IMR-90 (cell line): Measurements from ENCODE around the gene PLD5. TPM values are rescaled to one million over a fixed set of nuclear protein-coding genes. Genes with fewer than 3 reads are reported as not detected.

Experiments
- ATAC-seq: fragments of 200-7000 bp; cut with Tn5 transposase; 2 replicates; pipeline ENCODE4 v1.9.1; 2020; ENCODE audit warnings: low read depth, mild to moderate bottlenecking, moderate library complexity
- BruUV-seq: library from RNA; stranded (reverse); fragments of 400-500 nt; replicated peaks from 2 replicates; lab custom pipeline; 2021; lab: Mats Ljungman, UMichigan
- CTCF ChIA-PET: fragments of 300-600 bp; formaldehyde crosslinking; extraction: SDS; loops from one replicate; lab custom pipeline; 2021; ENCODE audit warnings: antibody characterized with exemption; lab: Yijun Ruan, JAX
- POLR2A ChIA-PET: fragments of 300-600 bp; sonication (Branson Sonifier 250); formaldehyde crosslinking; loops from one replicate; lab custom pipeline; 2022; ENCODE audit warnings: antibody characterized with exemption; ENCODE audit not compliant: unreplicated experiment; lab: Charles Lee
- DNase-seq: peaks from one replicate; pipeline ENCODE4 v3.0.0; 2013
- H2AFZ ChIP-seq: replicated peaks from 2 replicates; pipeline ENCODE3; 2013; ENCODE audit warnings: low read length, mild to moderate bottlenecking; ENCODE audit not compliant: poor library complexity
- H2AK5ac ChIP-seq: 2 replicates; pipeline ENCODE4 v1.6.1; 2013; ENCODE audit warnings: low read depth, low read length, inconsistent platforms
- H2AK9ac ChIP-seq: replicated peaks from 2 replicates; pipeline ENCODE3; 2013; ENCODE audit warnings: mild to moderate bottlenecking, low read depth, low read length, moderate library complexity; ENCODE audit not compliant: poor library complexity
- H2BK120ac ChIP-seq: 2 replicates; pipeline ENCODE4 v1.6.1; 2013; ENCODE audit warnings: low read depth, low read length, inconsistent platforms
- H2BK15ac ChIP-seq: 3 replicates; pipeline ENCODE4 v1.6.1; 2013; ENCODE audit warnings: low read depth, low read length, inconsistent platforms
- H2BK20ac ChIP-seq: 2 replicates; pipeline ENCODE4 v1.6.1; 2013; ENCODE audit warnings: low read depth, mild to moderate bottlenecking, inconsistent platforms, low read length, moderate library complexity
- H2BK5ac ChIP-seq: 2 replicates; pipeline ENCODE4 v1.6.1; 2013; ENCODE audit warnings: mild to moderate bottlenecking, low read depth, low read length, inconsistent platforms; ENCODE audit not compliant: poor library complexity, severe bottlenecking
- H3K14ac ChIP-seq: replicated peaks from 2 replicates; pipeline ENCODE4 v1.6.1; 2013; ENCODE audit warnings: low read depth, low read length, inconsistent platforms
- H3K18ac ChIP-seq: 2 replicates; pipeline ENCODE4 v1.6.1; 2013; ENCODE audit warnings: low read depth, low read length, control low read depth
- H3K23ac ChIP-seq: 2 replicates; pipeline ENCODE4 v1.6.1; 2013; ENCODE audit warnings: low read depth, low read length, inconsistent platforms
- H3K27ac ChIP-seq: 2 replicates; pipeline ENCODE4 v1.5.1; 2013; ENCODE audit warnings: mild to moderate bottlenecking, control low read depth, low read length; ENCODE audit not compliant: insufficient read depth
- H3K27me3 ChIP-seq: 2 replicates; pipeline ENCODE4 v1.6.1; 2013; ENCODE audit warnings: low read length; ENCODE audit not compliant: control insufficient read depth, insufficient read depth
- H3K36me3 ChIP-seq: 2 replicates; pipeline ENCODE4 v1.6.1; 2013; ENCODE audit warnings: low read length, mixed read lengths; ENCODE audit not compliant: control insufficient read depth, insufficient read depth
- H3K4ac ChIP-seq: 2 replicates; pipeline ENCODE4 v1.6.1; 2013; ENCODE audit warnings: low read depth, low read length, inconsistent platforms
- H3K4me1 ChIP-seq: 2 replicates; pipeline ENCODE4 v1.6.1; 2013; ENCODE audit warnings: low read length, mixed read lengths; ENCODE audit not compliant: control insufficient read depth, insufficient read depth
- H3K4me2 ChIP-seq: 2 replicates; pipeline ENCODE4 v1.6.1; 2013; ENCODE audit warnings: low read depth, mild to moderate bottlenecking, control low read depth, low read length, moderate library complexity
- H3K4me3 ChIP-seq: 2 replicates; pipeline ENCODE4 v1.5.1; 2013; ENCODE audit warnings: low read depth, mild to moderate bottlenecking, control low read depth, low read length, moderate library complexity; ENCODE audit not compliant: insufficient read depth
- H3K56ac ChIP-seq: 2 replicates; pipeline ENCODE4 v1.6.1; 2013; ENCODE audit warnings: low read length, inconsistent platforms; ENCODE audit not compliant: insufficient read depth; ENCODE audit errors: extremely low read depth
- H3K79me1 ChIP-seq, 2 experiments: 2 replicates each; pipeline ENCODE4 v1.6.1; 2013; ENCODE audit warnings: low read length in 2 of 2, inconsistent platforms in 1 of 2, low read depth in 1 of 2
- H3K9ac ChIP-seq: 2 replicates; pipeline ENCODE4 v1.6.1; 2013; ENCODE audit warnings: low read depth, low read length, control low read depth
- H3K9me1 ChIP-seq: 2 replicates; pipeline ENCODE4 v1.6.1; 2013; ENCODE audit warnings: low read length, inconsistent platforms; ENCODE audit not compliant: insufficient read depth
- H3K9me3 ChIP-seq: 2 replicates; pipeline ENCODE4 v1.6.1; 2013; ENCODE audit warnings: low read length; ENCODE audit not compliant: control insufficient read depth, insufficient read depth
- H4K20me1 ChIP-seq: 2 replicates; pipeline ENCODE4 v1.6.1; 2013; ENCODE audit warnings: low read length, inconsistent platforms; ENCODE audit not compliant: insufficient read depth
- H4K5ac ChIP-seq: 2 replicates; pipeline ENCODE4 v1.6.1; 2013; ENCODE audit warnings: mild to moderate bottlenecking, low read depth, low read length, control low read depth
- H4K8ac ChIP-seq, 2 experiments: 2 replicates each; pipeline ENCODE4 v1.6.1; 2013; ENCODE audit warnings: low read depth in 2 of 2, low read length in 2 of 2, control low read depth in 1 of 2, inconsistent platforms in 1 of 2
- H4K91ac ChIP-seq: 2 replicates; pipeline ENCODE4 v1.6.1; 2013; ENCODE audit warnings: low read depth, low read length, inconsistent platforms; ENCODE audit not compliant: insufficient read depth
- BHLHE40 ChIP-seq: fragments of 150-350 bp; IDR thresholded peaks from 2 replicates; pipeline ENCODE4 v1.6.1; 2016; ENCODE audit warnings: mild to moderate bottlenecking, low read depth, low read length
- CEBPB ChIP-seq: IDR thresholded peaks from 2 replicates; pipeline ENCODE4 v1.6.1; 2012; ENCODE audit warnings: low read depth, low read length, improper control_type of control experiment
- CHD1 ChIP-seq: IDR thresholded peaks from 2 replicates; pipeline ENCODE4 v1.6.1; 2012; ENCODE audit warnings: low read depth, low read length, improper control_type of control experiment
- CTCF ChIP-seq: conservative IDR thresholded peaks from 2 replicates; pipeline ENCODE4 v1.5.1; 2012; ENCODE audit warnings: mild to moderate bottlenecking, low read depth, low read length, improper control_type of control experiment
- ELK1 ChIP-seq: fragments of 150-350 bp; IDR thresholded peaks from 2 replicates; pipeline ENCODE4 v1.6.1; 2016; ENCODE audit warnings: low read depth, mild to moderate bottlenecking, low read length, moderate library complexity, borderline replicate concordance
- FOS ChIP-seq: fragments of 150-350 bp; IDR thresholded peaks from 2 replicates; pipeline ENCODE4 v1.6.1; 2016; ENCODE audit warnings: low read depth, low read length
- MAFK ChIP-seq: IDR thresholded peaks from 2 replicates; pipeline ENCODE4 v1.6.1; 2012; ENCODE audit warnings: low read depth, low read length, improper control_type of control experiment
- MAZ ChIP-seq: IDR thresholded peaks from 2 replicates; pipeline ENCODE4 v1.6.1; 2012; ENCODE audit warnings: low read depth, mild to moderate bottlenecking, low read length, improper control_type of control experiment, moderate library complexity, borderline replicate concordance
- MXI1 ChIP-seq: IDR thresholded peaks from 2 replicates; pipeline ENCODE4 v1.6.1; 2012; ENCODE audit warnings: low read depth, mild to moderate bottlenecking, low read length, moderate library complexity, borderline replicate concordance
- NFE2L2 ChIP-seq: fragments of 150-350 bp; IDR thresholded peaks from 2 replicates; pipeline ENCODE4 v1.6.1; 2016; ENCODE audit warnings: low read depth, mild to moderate bottlenecking, low read length
- POLR2A ChIP-seq: IDR thresholded peaks from 2 replicates; pipeline ENCODE4 v1.6.1; 2012; ENCODE audit warnings: mild to moderate bottlenecking, low read depth, low read length
- RAD21 ChIP-seq: IDR thresholded peaks from 2 replicates; pipeline ENCODE4 v1.6.1; 2012; ENCODE audit warnings: low read length, improper control_type of control experiment
- RCOR1 ChIP-seq: IDR thresholded peaks from 2 replicates; pipeline ENCODE4 v1.6.1; 2012; ENCODE audit warnings: mild to moderate bottlenecking, low read length, improper control_type of control experiment; ENCODE audit not compliant: insufficient replicate concordance
- RFX5 ChIP-seq: IDR thresholded peaks from 2 replicates; pipeline ENCODE4 v1.8.0; 2012; ENCODE audit warnings: low read depth, mild to moderate bottlenecking, low read length, moderate library complexity
- SMC3 ChIP-seq: fragments of 150-350 bp; IDR thresholded peaks from 2 replicates; pipeline ENCODE4 v1.6.1; 2016; ENCODE audit warnings: low read depth, mild to moderate bottlenecking, antibody characterized with exemption, low read length, moderate library complexity
- USF2 ChIP-seq: fragments of 150-350 bp; IDR thresholded peaks from 2 replicates; pipeline ENCODE4 v1.6.1; 2017; ENCODE audit warnings: mild to moderate bottlenecking, antibody characterized with exemption, low read length, low read depth
- WGBS, 2 experiments: methylation state at CpG; one replicate each; pipeline versions ENCODE4 v1.1.5 to v1.1.7; 2013; ENCODE audit warnings: missing lambda C conversion rate in 2 of 2; ENCODE audit not compliant: insufficient read length in 1 of 2; ENCODE audit errors: extremely low coverage in 2 of 2; 5-methylcytosine and 5-hydroxymethylcytosine counted together
- dilution Hi-C: fragments of 300-500 bp; cut with HindIII; formaldehyde crosslinking; loops from one replicate; pipeline ENCODE4 v1.14.3; 2018; ENCODE audit warnings: low sequenced_read_pairs; ENCODE audit not compliant: unreplicated experiment
- in situ Hi-C: fragments of 300-500 bp; cut with MboI; formaldehyde crosslinking; loops from 3 replicates; pipeline ENCODE4 v1.14.3; 2019; ENCODE audit warnings: low sequenced_read_pairs, inconsistent platforms, mixed read lengths
- intact Hi-C: fragments of 100-400 bp; cut with micrococcal nuclease; formaldehyde crosslinking; loops from 2 replicates; pipeline ENCODE4 v1.10.0; 2022
- polyA plus RNA-seq, 3 experiments: library from polyadenylated mRNA; depleted of rRNA; stranded (reverse); fragments of >200 nt; gene quantifications; 2 replicates each; pipeline ENCODE4 v1.2.3, GENCODE V29; 2012; ENCODE audit warnings: low replicate concordance in 1 of 3
- total RNA-seq: library from RNA; depleted of rRNA; stranded (reverse); fragments of >200 nt; gene quantifications from 2 replicates; pipeline ENCODE4 v1.2.3, GENCODE V29; 2012

The PLD5 gene
- total and polyA plus RNA-seq, 2 of the 4 experiments (the other 2 are of a cell fraction) = not detected

- in situ Hi-C loops = no loop called here
- no peak for ATAC-seq
These were observed 30.1 kb upstream of the PLD5 start for GRCh38 chr1:242554577-242554976.

More at GRCh38 chr1:242554577-242554976, 30.1 kb upstream of the PLD5 start:
- no peak overlapping the region for H3K9ac ChIP-seq
- H3K14ac ChIP-seq = no peak overlapping the region
- H4K8ac ChIP-seq = no peak overlapping the region
- H4K20me1 ChIP-seq = no peaks in the 10 kb centered on the region
- no peak overlapping the region for H3K4me2 ChIP-seq
- H3K9me1 ChIP-seq = no peaks in the 10 kb centered on the region
- no peak overlapping the region for H2AFZ ChIP-seq
- H2AK5ac ChIP-seq = no peak overlapping the region
- dilution Hi-C loops = no loop called here
- H3K36me3 ChIP-seq = no peaks in the 10 kb centered on the region
- ChIA-PET POLR2A (no interaction called here), CTCF (no interaction called here)
- H2BK15ac ChIP-seq = no peak overlapping the region
- no peak overlapping the region for H2BK20ac ChIP-seq
- no peak overlapping the region for H4K91ac ChIP-seq
- no peaks in the 10 kb centered on the region for H3K4me1 ChIP-seq
- no CpG with 5 or more reads among the region's 6 CpGs for WGBS, 2 experiments
- H2BK5ac ChIP-seq = no peak overlapping the region
- no peak for TF ChIP-seq FOS
- TF ChIP-seq RAD21 = no peak
- no peak for TF ChIP-seq MXI1
- TF ChIP-seq CEBPB = no peak
- no peak for TF ChIP-seq CHD1
- TF ChIP-seq ELK1 = no peak
- no peak for TF ChIP-seq CTCF
- no peak for TF ChIP-seq SMC3
- no peak for TF ChIP-seq RCOR1
- TF ChIP-seq USF2 = no peak
- no peak for TF ChIP-seq NFE2L2
- TF ChIP-seq RFX5 = no peak
- TF ChIP-seq MAFK = no peak
- TF ChIP-seq MAZ = no peak
- no peak for TF ChIP-seq POLR2A
- no peak for TF ChIP-seq BHLHE40
- no peak overlapping the region for H3K18ac ChIP-seq
- no TSS peak for BruUV-seq
- peaks cover 4% of the 10 kb centered on the region; the same call in 1 of the 2 replicates for H3K9me3 ChIP-seq
- no peak overlapping the region for H4K5ac ChIP-seq
- no peak overlapping the region for H3K4me3 ChIP-seq
- H3K27ac ChIP-seq = no peak overlapping the region
- H3K4ac ChIP-seq = no peak overlapping the region
- no peak overlapping the region for H3K23ac ChIP-seq
- intact Hi-C loops = no loop called here
- no peak overlapping the region for H2BK120ac ChIP-seq
- DNase-seq = no peak
- H3K27me3 ChIP-seq = no peaks in the 10 kb centered on the region
- H3K79me1 ChIP-seq = no peaks in the 10 kb centered on the region
- H3K56ac ChIP-seq = no peak overlapping the region
- no peak overlapping the region for H2AK9ac ChIP-seq
